Fibroblast of lung (primary cell): ENCODE data around the gene FMO4. TPM values are rescaled to one million over a fixed set of nuclear protein-coding genes. Genes with fewer than 3 reads are reported as not detected.
A peak's percentile ranks its signal among the peaks of the same experiment; 100 is the strongest.

Experiments used
- DNase-seq, 2 donors: peaks; one replicate each; pipeline versions ENCODE4 v3.0.0 to v3.0.0-alpha.2; 2010; ENCODE audit warnings: low read depth in 2 of 2
- H2AFZ ChIP-seq: 2 replicates; pipeline ENCODE4 v1.5.1; 2012; ENCODE audit warnings: low read length, control low read depth, inconsistent platforms
- H3K27ac ChIP-seq: 2 replicates; pipeline ENCODE4 v1.5.1; 2011; ENCODE audit warnings: low read length, control low read depth; ENCODE audit not compliant: insufficient read depth
- H3K27me3 ChIP-seq: 2 replicates; pipeline ENCODE4 v1.5.1; 2011; ENCODE audit warnings: mild to moderate bottlenecking, low read length; ENCODE audit not compliant: control insufficient read depth, insufficient read depth
- H3K36me3 ChIP-seq: 2 replicates; pipeline ENCODE4 v1.5.1; 2011; ENCODE audit warnings: low read length; ENCODE audit not compliant: control insufficient read depth, insufficient read depth
- H3K4me1 ChIP-seq: 2 replicates; pipeline ENCODE4 v1.5.1; 2011; ENCODE audit warnings: low read length; ENCODE audit not compliant: control insufficient read depth, insufficient read depth; ENCODE audit errors: extremely low read depth
- H3K4me2 ChIP-seq: 2 replicates; pipeline ENCODE4 v1.5.1; 2011; ENCODE audit warnings: low read length, control low read depth; ENCODE audit not compliant: insufficient read depth; ENCODE audit errors: extremely low read depth
- H3K4me3 ChIP-seq, 4 experiments: fragments of 200-600 bp in 1 of 4; sonication (generic) in 1 of 4; replicated peaks in 1 of 4; 2 replicates each; pipeline ENCODE4 v1.5.1; 2011 to 2016; ENCODE audit warnings: low read length in 4 of 4, low read depth in 3 of 4, mild to moderate bottlenecking in 3 of 4, control low read depth in 2 of 4, inconsistent platforms in 1 of 4, mixed read lengths in 1 of 4; ENCODE audit not compliant: insufficient read depth in 1 of 4; ENCODE audit errors: control extremely low read depth in 1 of 4
- H3K79me2 ChIP-seq: 2 replicates; pipeline ENCODE4 v1.5.1; 2012; ENCODE audit warnings: mild to moderate bottlenecking, low read length, inconsistent platforms; ENCODE audit not compliant: control insufficient read depth, insufficient read depth
- H3K9ac ChIP-seq: 2 replicates; pipeline ENCODE4 v1.5.1; 2011; ENCODE audit warnings: mild to moderate bottlenecking, low read length, control low read depth; ENCODE audit not compliant: insufficient read depth
- H3K9me3 ChIP-seq: 2 replicates; pipeline ENCODE4 v1.5.1; 2012; ENCODE audit warnings: low read depth, low read length; ENCODE audit not compliant: control insufficient read depth, insufficient read depth
- H4K20me1 ChIP-seq: 2 replicates; pipeline ENCODE4 v1.5.1; 2011; ENCODE audit warnings: low read length; ENCODE audit not compliant: control insufficient read depth, insufficient read depth; ENCODE audit errors: extremely low read depth
- CTCF ChIP-seq, 2 donors: IDR thresholded peaks in 1 of 2; conservative IDR thresholded peaks in 1 of 2; 1 replicate in 1 of 2; 2 replicates in 1 of 2; pipeline ENCODE4 v1.5.1; 2011 to 2012; ENCODE audit warnings: low read length in 2 of 2, control low read depth in 1 of 2, inconsistent platforms in 1 of 2, low read depth in 1 of 2, mild to moderate bottlenecking in 1 of 2
- EZH2 ChIP-seq: IDR thresholded peaks from 2 replicates; pipeline ENCODE4 v1.5.1; 2012; ENCODE audit warnings: low read length, control low read depth, mild to moderate bottlenecking; ENCODE audit errors: missing control alignments
- polyA plus RNA-seq, 2 donors: library from polyadenylated mRNA; depleted of rRNA in 1 of 2; stranded (reverse) in 1 of 2; unstranded in 1 of 2; fragments of >200 nt; gene quantifications; 2 replicates each; pipeline ENCODE4 v1.2.1, GENCODE V29; 2011 to 2012; ENCODE audit warnings: missing spikeins in 1 of 2
- total RNA-seq: library from RNA; depleted of rRNA; stranded (reverse); fragments of >200 nt; gene quantifications from 2 replicates; pipeline ENCODE4 v1.2.1, GENCODE V29; 2014

The FMO4 gene
- total and polyA plus RNA-seq, 2 donors (not counting 1 experiment from before 2014, with no cell fraction given) = 5.5 to 7.3 TPM

GRCh38 chr1:171267391-171267790, 46.6 kb upstream of the FMO4 start:
- TF ChIP-seq CTCF (conservative IDR thresholded peaks at IDR 0.05 in 1 of 2, IDR thresholded peaks at IDR 0.05 in 1 of 2; ENCODE audit: low read depth in 1 of 2, low read length in 2 of 2) = no peak
- TF ChIP-seq EZH2 = no peak
- Histone ChIP-seq H3K79me2 (no peaks in the 10 kb centered on the region), H3K4me2 (no peak overlapping the region), H3K27me3 (no peaks in the 10 kb centered on the region), H4K20me1 (no peaks in the 10 kb centered on the region), H3K36me3 (no peaks in the 10 kb centered on the region), H3K4me3 (no peak overlapping the region), H3K4me1 (no peaks in the 10 kb centered on the region), H3K9me3 (no peaks in the 10 kb centered on the region), H3K9ac (no peak overlapping the region), H2AFZ (no peak overlapping the region), H3K27ac (no peak overlapping the region)
- DNase-seq = peak; percentile 14 to 61

GRCh38 chr1:171270806-171271205, 43.2 kb upstream of the FMO4 start:
- H3K9me3 ChIP-seq = no peaks in the 10 kb centered on the region
- no peak overlapping the region for H3K4me2 ChIP-seq
- H3K27ac ChIP-seq = no peak overlapping the region
- H4K20me1 ChIP-seq = no peaks in the 10 kb centered on the region
- TF ChIP-seq EZH2 = no peak
- TF ChIP-seq CTCF (conservative IDR thresholded peaks at IDR 0.05 in 1 of 2, IDR thresholded peaks at IDR 0.05 in 1 of 2; ENCODE audit: low read depth in 1 of 2, low read length in 2 of 2) = no peak
- H3K36me3 ChIP-seq = no peaks in the 10 kb centered on the region
- no peaks in the 10 kb centered on the region for H3K4me1 ChIP-seq
- H3K4me3 ChIP-seq = no peak overlapping the region
- no peak overlapping the region for H3K9ac ChIP-seq
- H3K27me3 ChIP-seq = no peaks in the 10 kb centered on the region
- no peaks in the 10 kb centered on the region for H3K79me2 ChIP-seq
- H2AFZ ChIP-seq = no peak overlapping the region
- no peak for DNase-seq

- Histone ChIP-seq H3K27ac (no peak overlapping the region), H3K9me3 (no peaks in the 10 kb centered on the region), H3K4me2 (no peak overlapping the region), H3K36me3 (no peaks in the 10 kb centered on the region), H3K4me3 (no peak overlapping the region), H4K20me1 (no peaks in the 10 kb centered on the region), H3K79me2 (no peaks in the 10 kb centered on the region), H3K27me3 (peaks cover 2% of the 10 kb centered on the region), H2AFZ (no peak overlapping the region), H3K4me1 (no peaks in the 10 kb centered on the region), H3K9ac (no peak overlapping the region)
- no peak for DNase-seq
- TF ChIP-seq EZH2 (no peak), CTCF (conservative IDR thresholded peaks at IDR 0.05 in 1 of 2, IDR thresholded peaks at IDR 0.05 in 1 of 2; ENCODE audit: low read depth in 1 of 2, low read length in 2 of 2) (no peak)
Observed at GRCh38 chr1:171277534-171277933, 36.4 kb upstream of the FMO4 start.
